GM10266 (cell line): ENCODE data around the gene WDR18.

ENCODE experiments used
- DNase-seq: peaks from one replicate; pipeline ENCODE4 v3.0.0; 2012; ENCODE audit errors: extremely low spot score
- TF ChIP-seq, protein P1 (sequence below): IDR thresholded peaks from 2 replicates; pipeline ENCODE4 v1.5.1; 2012; ENCODE audit warnings: mild to moderate bottlenecking, low read depth; ENCODE audit not compliant: control insufficient read depth, insufficient read depth; ENCODE audit errors: missing control alignments

The WDR18 gene

DNA sequence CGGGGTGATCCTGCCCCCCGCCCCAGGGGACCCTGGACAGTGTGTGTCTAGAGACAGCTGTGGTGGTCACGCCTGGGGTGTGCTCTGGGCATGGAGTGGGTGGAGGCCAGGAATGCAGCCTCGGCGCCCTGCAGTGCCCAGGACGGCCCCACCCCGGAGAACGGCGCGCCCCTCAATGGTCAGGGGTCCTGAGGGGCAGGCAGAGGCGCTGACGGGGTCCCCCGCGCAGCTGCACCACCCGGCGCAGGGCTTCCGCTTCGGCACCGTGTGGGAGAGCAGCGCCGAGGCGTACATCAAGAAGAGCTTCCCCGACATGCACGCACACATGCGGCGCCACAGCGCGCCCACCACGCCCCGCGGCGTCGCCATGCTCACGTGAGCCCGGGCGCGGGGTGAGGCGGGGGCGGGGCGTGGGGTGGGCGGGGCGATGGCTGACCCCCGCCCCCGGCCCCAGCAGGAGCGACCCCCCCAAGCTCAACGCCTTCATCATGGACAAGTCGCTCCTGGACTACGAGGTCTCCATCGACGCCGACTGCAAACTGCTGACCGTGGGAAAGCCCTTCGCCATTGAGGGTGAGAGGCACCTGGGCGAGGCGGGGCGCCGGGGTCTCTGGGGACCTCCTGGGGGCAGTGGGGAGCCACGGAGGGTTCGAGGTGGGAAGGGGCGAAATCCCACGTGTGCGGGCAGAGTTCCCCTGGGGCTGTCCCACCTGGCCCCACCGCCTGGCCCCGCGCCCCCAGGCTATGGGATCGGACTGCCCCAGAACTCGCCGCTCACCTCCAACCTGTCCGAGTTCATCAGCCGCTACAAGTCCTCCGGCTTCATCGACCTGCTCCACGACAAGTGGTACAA lies 23.5 kb downstream of the WDR18 start:
- TF ChIP-seq, protein P1, sequence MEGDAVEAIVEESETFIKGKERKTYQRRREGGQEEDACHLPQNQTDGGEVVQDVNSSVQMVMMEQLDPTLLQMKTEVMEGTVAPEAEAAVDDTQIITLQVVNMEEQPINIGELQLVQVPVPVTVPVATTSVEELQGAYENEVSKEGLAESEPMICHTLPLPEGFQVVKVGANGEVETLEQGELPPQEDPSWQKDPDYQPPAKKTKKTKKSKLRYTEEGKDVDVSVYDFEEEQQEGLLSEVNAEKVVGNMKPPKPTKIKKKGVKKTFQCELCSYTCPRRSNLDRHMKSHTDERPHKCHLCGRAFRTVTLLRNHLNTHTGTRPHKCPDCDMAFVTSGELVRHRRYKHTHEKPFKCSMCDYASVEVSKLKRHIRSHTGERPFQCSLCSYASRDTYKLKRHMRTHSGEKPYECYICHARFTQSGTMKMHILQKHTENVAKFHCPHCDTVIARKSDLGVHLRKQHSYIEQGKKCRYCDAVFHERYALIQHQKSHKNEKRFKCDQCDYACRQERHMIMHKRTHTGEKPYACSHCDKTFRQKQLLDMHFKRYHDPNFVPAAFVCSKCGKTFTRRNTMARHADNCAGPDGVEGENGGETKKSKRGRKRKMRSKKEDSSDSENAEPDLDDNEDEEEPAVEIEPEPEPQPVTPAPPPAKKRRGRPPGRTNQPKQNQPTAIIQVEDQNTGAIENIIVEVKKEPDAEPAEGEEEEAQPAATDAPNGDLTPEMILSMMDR: no peak
- DNase-seq: no peak

DNA sequence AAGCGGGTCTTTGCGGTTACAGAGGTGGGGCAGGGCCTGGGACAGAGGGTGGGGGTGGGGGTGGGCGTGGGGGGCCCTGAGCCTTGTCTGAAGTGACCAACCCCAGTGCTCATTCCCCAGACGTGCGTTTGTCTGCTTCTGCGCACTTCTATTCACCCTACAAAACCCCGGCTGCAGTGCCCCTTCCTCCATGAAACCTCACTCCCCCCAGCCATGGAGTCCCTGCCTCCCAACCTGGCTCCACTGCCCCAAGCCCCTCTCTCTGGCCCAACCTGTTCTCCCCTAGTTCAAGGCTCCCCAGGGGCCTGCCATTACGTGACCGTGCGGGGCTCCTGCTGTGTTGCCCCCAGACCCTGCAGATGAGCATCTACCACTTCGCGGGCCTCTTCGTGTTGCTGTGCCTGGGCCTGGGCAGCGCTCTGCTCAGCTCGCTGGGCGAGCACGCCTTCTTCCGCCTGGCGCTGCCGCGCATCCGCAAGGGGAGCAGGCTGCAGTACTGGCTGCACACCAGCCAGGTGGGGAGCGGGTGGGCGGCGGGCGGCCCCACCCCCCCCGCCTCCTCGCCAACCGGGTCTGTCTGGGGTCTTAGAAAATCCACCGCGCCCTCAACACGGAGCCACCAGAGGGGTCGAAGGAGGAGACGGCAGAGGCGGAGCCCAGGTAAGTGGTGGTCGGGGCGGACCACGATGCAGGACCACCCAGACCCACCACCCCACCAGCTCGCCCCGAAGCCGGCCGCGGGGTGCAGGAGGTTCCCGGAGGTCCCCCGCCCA lies 24.3 kb downstream of the WDR18 start:
- no peak for DNase-seq
- TF ChIP-seq, protein P1: no peak

DNA sequence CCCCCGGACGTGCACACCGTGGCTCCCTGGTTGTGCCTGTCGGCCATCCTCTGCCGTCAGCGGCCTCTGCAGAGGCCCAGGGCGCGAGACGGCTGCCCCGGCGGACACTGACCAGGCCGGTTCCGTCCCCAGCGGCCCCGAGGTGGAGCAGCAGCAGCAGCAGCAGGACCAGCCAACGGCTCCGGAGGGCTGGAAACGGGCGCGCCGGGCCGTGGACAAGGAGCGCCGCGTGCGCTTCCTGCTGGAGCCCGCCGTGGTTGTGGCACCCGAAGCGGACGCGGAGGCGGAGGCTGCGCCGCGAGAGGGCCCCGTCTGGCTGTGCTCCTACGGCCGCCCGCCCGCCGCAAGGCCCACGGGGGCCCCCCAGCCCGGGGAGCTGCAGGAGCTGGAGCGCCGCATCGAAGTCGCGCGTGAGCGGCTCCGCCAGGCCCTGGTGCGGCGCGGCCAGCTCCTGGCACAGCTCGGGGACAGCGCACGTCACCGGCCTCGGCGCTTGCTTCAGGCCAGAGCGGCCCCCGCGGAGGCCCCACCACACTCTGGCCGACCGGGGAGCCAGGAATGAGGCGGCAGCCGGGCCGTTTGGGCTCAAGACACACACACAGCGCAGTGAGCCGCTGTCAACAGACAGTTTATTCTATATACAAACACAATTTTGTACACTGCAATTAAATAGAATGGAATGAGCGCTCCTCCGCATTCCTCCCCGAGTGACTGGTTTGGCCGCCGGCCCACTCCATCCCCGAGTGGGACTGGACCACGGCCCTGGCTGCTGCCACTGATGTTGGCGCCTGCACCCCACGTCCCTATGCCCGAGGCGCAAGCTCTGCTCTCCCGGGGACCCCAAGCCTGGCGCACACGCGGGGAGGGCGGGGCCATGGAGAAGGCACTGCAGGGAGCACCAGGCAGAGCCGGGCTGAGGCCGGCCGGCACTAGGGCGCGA lies 25.2 kb downstream of the WDR18 start:
- TF ChIP-seq, protein P1: no peak
- DNase-seq: no peak

DNA sequence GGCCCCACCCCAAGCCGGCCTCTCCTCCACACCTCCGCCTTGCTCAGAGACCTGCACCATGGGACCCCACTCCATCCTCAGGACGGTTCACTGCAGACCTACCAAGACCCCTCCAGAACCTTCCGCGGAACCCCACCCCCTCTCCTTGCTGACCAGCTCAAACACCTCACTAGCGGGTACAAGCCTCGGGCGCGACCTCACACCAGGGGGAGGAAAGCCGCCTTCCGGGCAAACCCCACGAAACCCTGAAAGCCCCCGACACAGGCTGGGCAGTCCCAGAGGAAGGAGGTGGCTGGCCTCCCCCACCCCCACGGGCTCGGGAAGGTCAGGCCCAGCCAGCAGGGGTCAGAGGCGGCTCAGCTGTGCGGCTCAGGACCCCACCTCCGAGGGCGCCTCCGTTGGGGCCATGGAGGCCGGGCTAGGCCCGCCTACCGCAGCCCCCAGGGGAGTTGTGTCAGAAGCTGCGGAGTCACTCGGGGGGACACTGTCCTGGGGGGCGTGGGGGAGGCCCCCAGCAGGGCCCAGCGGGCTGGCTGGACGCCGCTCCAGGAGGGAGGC lies 25.9 kb downstream of the WDR18 start:
- TF ChIP-seq, protein P1: peak; percentile 16
- no peak for DNase-seq

DNA sequence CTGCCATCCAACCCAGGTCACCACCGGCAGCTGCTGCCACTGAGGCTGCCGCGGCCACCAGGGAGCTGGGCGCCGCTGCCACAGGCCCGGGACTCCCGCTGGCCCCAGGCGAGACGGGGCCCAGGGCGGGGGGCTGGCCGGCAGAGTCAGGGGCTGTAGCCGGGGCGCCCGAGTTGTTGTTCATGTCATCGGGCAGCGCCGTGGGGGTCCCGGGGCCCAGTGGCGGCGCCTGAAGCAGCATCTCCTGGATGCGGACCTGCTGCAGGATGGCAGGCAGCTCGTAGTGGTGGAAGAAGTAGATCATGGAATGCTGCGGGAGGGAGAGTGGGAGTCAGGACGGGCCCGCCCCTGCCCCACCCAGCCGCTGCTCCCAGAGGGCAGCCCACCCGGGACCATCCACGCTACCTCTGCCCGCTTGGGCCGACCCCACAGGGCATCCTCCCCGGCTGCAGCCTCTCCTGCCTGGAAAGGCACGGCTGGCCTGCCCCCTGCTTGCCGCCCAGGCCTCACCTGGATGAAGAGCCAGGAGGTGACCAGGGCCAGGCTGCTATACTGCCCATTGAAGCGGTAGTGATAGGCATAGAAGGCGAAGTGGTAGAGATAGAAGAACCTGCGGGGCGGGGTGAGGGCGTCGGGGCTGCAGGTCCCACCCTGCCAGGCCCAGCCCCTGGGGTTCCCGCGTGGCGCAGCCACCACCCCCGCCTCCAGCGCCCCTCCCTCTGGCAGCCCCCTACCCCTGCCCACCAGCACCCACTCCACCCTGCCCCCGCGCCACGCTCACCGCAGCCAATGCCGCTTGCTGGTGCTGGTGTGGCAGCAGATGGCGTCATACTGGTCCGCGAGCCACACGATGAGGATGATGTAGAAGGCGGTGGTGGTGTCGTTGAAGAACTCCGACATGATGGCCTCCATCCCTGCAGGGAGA lies 26.7 kb downstream of the WDR18 start:
- TF ChIP-seq, protein P1: no peak
- no peak for DNase-seq

DNA sequence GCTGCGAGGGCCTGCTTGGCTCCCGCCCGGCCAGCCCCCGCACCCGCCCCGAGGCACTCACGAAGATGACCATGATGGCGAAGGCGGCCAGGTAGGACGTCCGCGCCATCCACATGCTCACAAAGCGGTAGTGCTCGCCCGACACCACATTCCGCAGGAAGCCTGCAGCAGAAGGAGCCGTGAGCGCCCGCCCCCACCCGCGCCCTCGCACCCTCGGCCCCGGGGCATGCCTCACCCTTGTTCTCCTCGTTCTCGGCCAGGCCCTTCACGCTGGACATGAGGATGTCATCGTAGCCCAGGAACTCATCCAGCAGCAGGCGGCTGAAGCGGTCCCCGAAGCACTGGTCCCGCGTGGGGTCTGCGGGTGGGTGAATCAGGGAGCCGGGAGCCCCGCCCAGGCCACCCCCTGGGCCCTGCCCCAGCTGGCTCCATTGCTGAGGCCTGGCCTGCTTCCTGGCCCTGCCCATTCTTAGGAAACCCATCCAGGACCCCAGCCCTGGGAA lies 27.7 kb downstream of the WDR18 start:
- DNase-seq: no peak
- TF ChIP-seq, protein P1: no peak
